Measurements from ENCODE around the gene CCR4.
"Not testable (repeated sequence)": the region's sequence is repeated elsewhere in the genome, so short reads cannot be mapped to it uniquely, and the experiment has no call there.

Gene CCR4

DNA sequence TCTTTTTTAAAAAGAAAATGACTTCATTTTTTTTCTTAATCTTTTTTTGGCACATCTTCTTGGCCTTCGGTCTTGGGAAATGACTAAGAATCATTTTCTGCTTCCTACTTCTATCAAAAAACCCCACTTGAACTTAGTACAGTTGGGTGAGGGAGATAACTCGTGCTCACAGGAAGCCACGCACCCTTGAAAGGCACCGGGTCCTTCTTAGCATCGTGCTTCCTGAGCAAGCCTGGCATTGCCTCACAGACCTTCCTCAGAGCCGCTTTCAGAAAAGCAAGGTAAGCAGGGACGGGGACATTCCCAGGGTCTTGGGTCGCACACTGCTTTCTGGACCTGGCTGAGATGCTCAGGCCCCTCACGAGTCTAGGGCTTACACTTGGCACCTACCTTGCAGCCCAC is at the start of gene CCR4:
TSS of gene CCR4 (plus strand) at position 235 of the 402 bp plus-strand sequence. CDS start 1,779 bp downstream, outside the sequence.
- peaks cover 53% of the 10 kb centered on the region for H3K4me1 Mint-ChIP-seq (ENCODE audit: low read depth)
- H3K36me3 Mint-ChIP-seq (ENCODE audit: low read depth): peaks cover 23% of the 10 kb centered on the region
- H3K9me3 Mint-ChIP-seq: no peaks in the 10 kb centered on the region
- no peaks in the 10 kb centered on the region for H3K27me3 Mint-ChIP-seq (ENCODE audit: low read depth)
- peak within 1 kb of the TSS; percentile 80 for H3K4me3 Mint-ChIP-seq
- peak within 1 kb of the TSS; percentile 84 for H3K27ac Mint-ChIP-seq

DNA sequence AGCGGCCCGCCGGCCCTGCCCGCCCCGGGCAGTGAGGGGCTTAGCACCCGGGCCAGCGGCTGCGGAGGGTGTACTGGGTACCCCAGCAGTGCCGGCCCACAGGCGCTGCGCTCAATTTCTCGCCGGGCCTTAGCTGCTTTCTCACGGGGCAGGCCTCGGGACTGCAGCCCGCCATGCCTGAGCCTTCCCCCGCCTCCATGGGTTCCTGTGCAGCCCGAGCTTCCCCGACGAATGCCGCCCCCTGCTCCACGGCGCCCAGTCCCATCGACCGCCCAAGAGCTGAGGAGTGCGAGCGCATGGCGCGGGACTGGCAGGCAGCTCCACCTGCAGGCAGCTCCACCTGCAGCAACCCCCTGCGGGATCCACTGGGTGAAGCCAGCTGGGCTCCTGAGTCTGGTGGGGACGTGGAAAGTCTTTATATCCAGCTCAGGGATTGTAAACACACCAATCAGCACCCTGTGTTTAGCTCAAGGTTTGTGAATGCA is 48.5 kb upstream of the CCR4 start:
- H3K27me3 Mint-ChIP-seq (ENCODE audit: low read depth): peaks cover 24% of the 10 kb centered on the region
- not testable (repeated sequence) for H3K36me3 Mint-ChIP-seq (ENCODE audit: low read depth); H3K27ac Mint-ChIP-seq; H3K4me1 Mint-ChIP-seq (ENCODE audit: low read depth); H3K9me3 Mint-ChIP-seq
- peak overlapping the region; percentile 66 for H3K4me3 Mint-ChIP-seq

DNA sequence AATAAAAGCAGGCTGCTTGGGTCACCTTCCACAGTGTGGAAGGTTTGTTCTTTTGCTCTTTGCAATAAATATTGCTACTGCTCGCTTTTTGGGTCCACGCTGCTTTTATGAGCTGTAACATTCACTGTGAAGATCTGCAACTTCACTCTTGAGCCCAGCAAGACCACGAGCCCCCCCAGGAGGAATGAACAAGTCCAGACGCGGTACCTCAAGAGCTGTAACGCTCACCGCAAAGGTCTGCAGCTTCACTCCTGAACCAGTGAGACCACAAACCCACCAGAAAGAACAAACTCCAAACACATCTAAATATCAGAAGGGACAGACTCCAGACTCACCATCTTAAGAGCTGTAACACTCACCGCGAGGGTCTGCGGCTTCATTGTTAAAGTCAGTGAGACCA is 47.5 kb upstream of the CCR4 start:
- no peak overlapping the region for H3K27ac Mint-ChIP-seq
- peaks cover 16% of the 10 kb centered on the region for H3K27me3 Mint-ChIP-seq (ENCODE audit: low read depth)
- no peaks in the 10 kb centered on the region for H3K36me3 Mint-ChIP-seq (ENCODE audit: low read depth)
- H3K4me3 Mint-ChIP-seq: no peak overlapping the region
- peaks cover 1% of the 10 kb centered on the region for H3K4me1 Mint-ChIP-seq (ENCODE audit: low read depth)
- H3K9me3 Mint-ChIP-seq: no peaks in the 10 kb centered on the region

DNA sequence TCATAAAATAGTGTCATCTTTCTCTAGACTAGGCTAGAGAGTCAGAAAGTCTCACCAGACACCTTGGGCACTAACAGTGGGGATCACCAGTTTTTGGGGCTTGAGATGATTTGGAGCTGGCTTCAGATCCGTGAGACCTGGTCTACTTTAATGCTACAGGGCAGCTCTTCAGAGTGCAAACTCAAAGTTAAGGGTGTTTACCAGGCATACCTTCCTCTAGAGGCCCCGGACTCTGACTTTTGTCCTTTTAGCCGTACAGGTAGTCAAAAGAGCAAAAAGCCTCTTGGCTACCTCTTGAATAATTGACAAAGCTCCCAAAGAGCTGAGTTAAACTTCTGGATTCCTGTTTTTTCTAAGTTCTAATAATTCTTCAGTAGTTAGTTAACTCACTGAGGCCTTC is 41.4 kb upstream of the CCR4 start:
- Mint-ChIP-seq H3K4me3 (no peak overlapping the region), H3K4me1 (ENCODE audit: low read depth) (peaks cover 4% of the 10 kb centered on the region), H3K27me3 (ENCODE audit: low read depth) (no peaks in the 10 kb centered on the region), H3K36me3 (ENCODE audit: low read depth) (no peaks in the 10 kb centered on the region), H3K27ac (no peak overlapping the region), H3K9me3 (no peaks in the 10 kb centered on the region)

DNA sequence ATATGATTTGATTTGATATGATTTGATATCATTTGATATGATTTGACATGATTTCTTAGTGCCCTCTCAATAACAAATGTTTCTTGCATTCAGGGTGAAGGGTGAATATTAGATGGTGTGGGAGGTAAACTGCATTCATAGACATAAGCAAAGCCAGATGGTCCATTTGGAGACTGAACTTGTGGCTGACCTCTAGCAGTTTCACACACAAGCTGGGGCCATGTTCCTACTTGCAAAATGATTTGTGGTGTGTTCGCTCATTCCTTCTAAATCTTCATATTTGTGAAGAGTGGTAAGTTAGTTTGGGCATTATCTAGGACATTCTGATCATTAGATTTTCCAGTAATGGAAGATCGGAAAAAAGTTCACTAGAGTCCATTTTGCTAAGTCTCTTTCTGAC is 40.5 kb upstream of the CCR4 start:
- H3K4me1 Mint-ChIP-seq (ENCODE audit: low read depth): peaks cover 4% of the 10 kb centered on the region
- no peaks in the 10 kb centered on the region for H3K9me3 Mint-ChIP-seq
- no peak overlapping the region for H3K27ac Mint-ChIP-seq
- no peaks in the 10 kb centered on the region for H3K27me3 Mint-ChIP-seq (ENCODE audit: low read depth)
- no peaks in the 10 kb centered on the region for H3K36me3 Mint-ChIP-seq (ENCODE audit: low read depth)
- no peak overlapping the region for H3K4me3 Mint-ChIP-seq

DNA sequence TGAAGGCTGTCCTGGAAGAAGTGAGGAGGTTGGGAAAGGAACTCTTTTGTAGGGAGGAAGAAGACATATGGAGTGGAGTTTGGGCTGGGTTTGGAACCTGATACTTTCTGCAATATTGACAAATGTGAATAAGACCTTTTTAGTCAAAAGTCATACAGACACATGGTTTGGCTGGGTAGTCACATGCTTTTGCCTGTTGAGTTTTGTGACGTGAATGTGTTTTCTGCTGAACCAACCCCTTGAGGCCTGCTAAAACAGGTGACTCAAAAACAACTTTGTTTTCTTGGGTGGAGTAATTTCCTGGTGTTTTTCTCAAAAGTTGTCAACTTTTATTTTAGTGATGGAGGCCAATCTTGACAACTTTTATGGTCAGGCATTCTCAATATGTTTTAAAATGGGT is 39.4 kb upstream of the CCR4 start:
- peaks cover 5% of the 10 kb centered on the region for H3K9me3 Mint-ChIP-seq
- no peaks in the 10 kb centered on the region for H3K36me3 Mint-ChIP-seq (ENCODE audit: low read depth)
- no peaks in the 10 kb centered on the region for H3K27me3 Mint-ChIP-seq (ENCODE audit: low read depth)
- peak overlapping the region; percentile 52 for H3K27ac Mint-ChIP-seq
- H3K4me1 Mint-ChIP-seq (ENCODE audit: low read depth): peaks cover 4% of the 10 kb centered on the region
- no peak overlapping the region for H3K4me3 Mint-ChIP-seq

DNA sequence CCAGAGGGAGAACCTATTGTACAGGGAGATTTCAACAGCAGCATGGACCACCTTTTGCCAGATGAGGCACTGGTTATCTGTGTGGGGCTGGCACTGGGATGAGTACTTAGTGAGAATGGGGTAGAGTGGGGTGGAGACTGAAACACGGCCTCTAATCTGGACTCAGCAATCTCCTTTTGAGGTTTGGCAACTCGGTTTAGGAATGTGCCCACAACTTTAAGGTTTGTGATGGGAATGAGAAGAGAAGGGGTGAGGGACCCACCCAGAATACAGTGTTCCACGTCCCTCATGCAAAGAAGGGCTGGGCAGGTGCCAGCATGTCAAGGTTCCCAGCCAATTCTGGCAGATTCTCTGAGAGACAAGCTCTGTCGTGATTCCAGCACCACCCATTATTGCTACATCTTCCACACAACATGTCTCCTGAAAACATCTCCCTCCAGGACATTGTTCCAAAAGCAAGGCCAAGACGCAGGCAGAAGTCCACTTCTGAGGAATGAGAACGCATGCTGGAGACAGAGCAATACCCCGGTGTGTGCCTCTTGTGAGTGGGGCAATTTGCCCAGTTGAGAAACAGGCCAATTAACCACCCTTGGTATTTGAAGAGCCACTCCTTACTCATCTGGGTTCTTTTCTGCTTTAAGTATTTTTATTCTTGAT is 37.5 kb upstream of the CCR4 start:
- Mint-ChIP-seq H3K4me1 (ENCODE audit: low read depth) (peaks cover 4% of the 10 kb centered on the region), H3K9me3 (peaks cover 15% of the 10 kb centered on the region), H3K4me3 (no peak overlapping the region), H3K36me3 (ENCODE audit: low read depth) (no peaks in the 10 kb centered on the region), H3K27ac (no peak overlapping the region), H3K27me3 (ENCODE audit: low read depth) (no peaks in the 10 kb centered on the region)

DNA sequence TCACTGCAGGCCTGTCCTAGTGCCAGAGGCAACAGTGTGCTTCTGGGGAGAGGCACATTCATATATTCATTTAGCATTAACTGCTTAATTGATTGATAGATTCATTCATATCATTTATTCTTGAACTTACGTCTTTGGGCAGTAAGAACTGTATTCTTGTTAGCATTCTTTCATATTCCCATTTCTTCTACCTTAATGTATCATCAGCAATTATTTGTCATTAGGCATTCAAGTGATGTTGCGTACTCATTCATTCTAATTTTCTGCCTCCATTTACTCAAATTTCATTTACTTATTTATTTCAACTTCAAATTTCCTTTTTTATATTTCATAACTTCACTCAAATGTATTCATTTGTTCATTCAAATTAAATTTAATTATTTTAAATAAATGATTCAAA is 31.5 kb upstream of the CCR4 start:
- Mint-ChIP-seq H3K27ac (no peak overlapping the region), H3K9me3 (peaks cover 15% of the 10 kb centered on the region), H3K36me3 (ENCODE audit: low read depth) (no peaks in the 10 kb centered on the region)

DNA sequence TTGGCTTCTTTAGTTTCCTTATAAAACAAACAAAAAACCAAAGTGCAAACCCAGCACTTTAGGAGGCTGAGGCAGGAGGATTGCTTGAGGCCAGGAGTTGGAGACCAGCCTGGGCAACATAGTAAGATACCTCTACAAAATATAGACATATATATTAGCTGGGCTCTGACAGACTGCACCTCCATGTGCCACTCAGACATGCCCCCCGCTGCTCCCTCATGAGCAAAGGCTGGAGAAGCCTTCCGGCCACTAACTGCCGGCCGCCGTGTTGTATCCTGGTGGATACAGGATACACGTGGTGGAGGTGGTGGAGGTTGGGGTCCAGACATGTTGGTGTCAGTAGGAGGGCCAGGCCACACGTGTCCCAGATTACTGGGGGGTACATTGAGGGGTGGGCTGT is 29.4 kb upstream of the CCR4 start:
- H3K27ac Mint-ChIP-seq: no peak overlapping the region
- H3K4me3 Mint-ChIP-seq: no peak overlapping the region
- peaks cover 10% of the 10 kb centered on the region for H3K27me3 Mint-ChIP-seq (ENCODE audit: low read depth)
- peaks cover 10% of the 10 kb centered on the region for H3K9me3 Mint-ChIP-seq
- H3K4me1 Mint-ChIP-seq (ENCODE audit: low read depth): no peaks in the 10 kb centered on the region
- no peaks in the 10 kb centered on the region for H3K36me3 Mint-ChIP-seq (ENCODE audit: low read depth)

More for the DNA sequence above, 31.5 kb upstream of the CCR4 start:
- H3K4me1 Mint-ChIP-seq (ENCODE audit: low read depth): no peaks in the 10 kb centered on the region
- peaks cover 4% of the 10 kb centered on the region for H3K27me3 Mint-ChIP-seq (ENCODE audit: low read depth)
- H3K4me3 Mint-ChIP-seq: no peak overlapping the region

DNA sequence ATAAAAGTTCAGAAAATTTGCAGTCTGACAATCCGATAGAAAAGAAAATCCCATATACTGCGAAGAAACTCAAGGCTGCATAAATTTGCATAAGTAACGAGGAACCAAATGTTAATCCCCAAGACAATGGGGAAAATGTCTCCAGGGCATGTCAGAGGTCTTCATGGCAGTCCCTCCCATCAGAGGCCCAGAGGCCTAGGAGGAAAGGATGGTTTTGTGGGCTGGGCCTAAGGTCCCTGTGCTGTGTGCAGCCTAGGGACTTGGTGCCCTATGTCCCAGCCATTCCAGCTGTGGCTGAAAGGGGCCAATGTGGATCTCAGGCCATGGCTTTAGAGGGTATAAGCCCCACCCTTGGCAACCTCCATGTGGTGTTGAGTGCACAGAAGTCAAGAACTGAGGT is 21.3 kb upstream of the CCR4 start:
- no peak overlapping the region for H3K4me3 Mint-ChIP-seq
- no peaks in the 10 kb centered on the region for H3K36me3 Mint-ChIP-seq (ENCODE audit: low read depth)
- no peaks in the 10 kb centered on the region for H3K9me3 Mint-ChIP-seq
- H3K27ac Mint-ChIP-seq: no peak overlapping the region
- H3K27me3 Mint-ChIP-seq (ENCODE audit: low read depth): peaks cover 15% of the 10 kb centered on the region
- H3K4me1 Mint-ChIP-seq (ENCODE audit: low read depth): no peaks in the 10 kb centered on the region

DNA sequence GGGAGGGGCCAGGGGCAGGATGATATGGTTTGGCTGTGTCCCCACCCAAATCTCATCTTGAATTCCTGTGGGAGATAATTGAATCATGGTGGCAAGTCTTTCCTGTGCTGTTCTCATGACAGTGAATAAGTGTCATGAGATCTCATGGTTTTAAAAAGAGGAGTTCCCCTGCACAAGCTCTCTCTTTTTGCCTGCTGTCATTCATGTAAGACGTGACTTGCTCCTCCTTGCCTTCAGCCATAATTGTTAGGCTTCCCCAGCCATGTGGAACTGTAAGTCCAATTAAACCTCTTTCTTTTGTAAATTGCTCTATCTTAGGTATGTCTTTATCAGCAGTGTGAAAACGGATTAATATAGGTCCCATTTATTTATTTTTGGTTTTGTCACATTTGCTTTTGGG is 20.2 kb upstream of the CCR4 start:
- H3K4me3 Mint-ChIP-seq; H3K27ac Mint-ChIP-seq; H3K9me3 Mint-ChIP-seq; H3K36me3 Mint-ChIP-seq (ENCODE audit: low read depth); H3K4me1 Mint-ChIP-seq (ENCODE audit: low read depth): not testable (repeated sequence)
- peaks cover 16% of the 10 kb centered on the region for H3K27me3 Mint-ChIP-seq (ENCODE audit: low read depth)

DNA sequence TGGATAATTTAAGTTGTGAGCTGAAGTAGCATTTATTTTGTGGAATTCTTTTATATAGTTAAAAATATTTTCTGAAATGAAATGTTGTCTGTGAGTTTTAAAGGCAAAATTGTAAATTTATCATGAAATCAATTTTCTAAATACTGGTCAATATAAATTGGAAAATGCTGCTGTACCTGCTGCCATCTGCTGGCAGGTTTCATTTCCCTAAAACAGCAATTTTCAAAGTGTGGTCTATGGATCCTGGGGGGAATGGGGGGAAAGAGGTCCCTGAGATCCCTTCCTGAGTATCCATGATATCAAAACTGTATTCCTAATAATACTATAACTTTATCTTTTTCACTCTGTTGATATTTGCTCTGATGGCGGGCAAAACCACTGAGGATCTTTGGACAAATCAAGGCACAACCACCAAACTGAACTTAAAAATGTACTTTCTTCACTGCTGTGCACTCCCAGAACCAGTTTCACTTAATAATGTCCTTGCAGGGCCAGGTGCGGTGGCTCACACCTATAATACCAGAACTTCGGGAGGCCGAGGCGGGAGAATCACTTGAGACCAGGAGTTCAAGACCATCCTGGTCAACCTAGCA is 17.2 kb upstream of the CCR4 start:
- Mint-ChIP-seq H3K27me3 (ENCODE audit: low read depth) (peaks cover 10% of the 10 kb centered on the region), H3K9me3 (no peaks in the 10 kb centered on the region), H3K27ac (no peak overlapping the region), H3K4me3 (no peak overlapping the region), H3K36me3 (ENCODE audit: low read depth) (no peaks in the 10 kb centered on the region), H3K4me1 (ENCODE audit: low read depth) (no peaks in the 10 kb centered on the region)

DNA sequence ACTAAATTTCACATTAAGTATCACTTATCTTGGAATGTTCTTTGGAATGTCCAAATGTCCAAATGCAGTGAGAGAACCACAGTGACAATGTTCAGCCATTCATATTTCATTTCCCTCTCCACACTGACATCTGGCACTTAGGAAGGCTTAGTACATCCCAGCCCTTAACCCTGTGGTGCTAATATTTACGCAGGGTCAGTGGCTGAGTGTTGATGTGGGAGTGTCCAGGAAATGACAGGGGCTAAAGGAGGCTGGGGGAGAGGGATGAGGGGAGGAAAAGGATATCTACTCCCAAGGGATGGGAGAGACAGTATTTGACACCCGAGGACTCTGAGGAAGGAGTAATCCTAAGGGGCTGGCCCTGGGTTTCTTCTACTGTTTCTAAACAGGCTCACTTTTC is 14.1 kb upstream of the CCR4 start:
- no peak overlapping the region for H3K4me3 Mint-ChIP-seq
- no peak overlapping the region for H3K27ac Mint-ChIP-seq
- no peaks in the 10 kb centered on the region for H3K4me1 Mint-ChIP-seq (ENCODE audit: low read depth)
- no peaks in the 10 kb centered on the region for H3K36me3 Mint-ChIP-seq (ENCODE audit: low read depth)
- no peaks in the 10 kb centered on the region for H3K9me3 Mint-ChIP-seq
- peaks cover 4% of the 10 kb centered on the region for H3K27me3 Mint-ChIP-seq (ENCODE audit: low read depth)

DNA sequence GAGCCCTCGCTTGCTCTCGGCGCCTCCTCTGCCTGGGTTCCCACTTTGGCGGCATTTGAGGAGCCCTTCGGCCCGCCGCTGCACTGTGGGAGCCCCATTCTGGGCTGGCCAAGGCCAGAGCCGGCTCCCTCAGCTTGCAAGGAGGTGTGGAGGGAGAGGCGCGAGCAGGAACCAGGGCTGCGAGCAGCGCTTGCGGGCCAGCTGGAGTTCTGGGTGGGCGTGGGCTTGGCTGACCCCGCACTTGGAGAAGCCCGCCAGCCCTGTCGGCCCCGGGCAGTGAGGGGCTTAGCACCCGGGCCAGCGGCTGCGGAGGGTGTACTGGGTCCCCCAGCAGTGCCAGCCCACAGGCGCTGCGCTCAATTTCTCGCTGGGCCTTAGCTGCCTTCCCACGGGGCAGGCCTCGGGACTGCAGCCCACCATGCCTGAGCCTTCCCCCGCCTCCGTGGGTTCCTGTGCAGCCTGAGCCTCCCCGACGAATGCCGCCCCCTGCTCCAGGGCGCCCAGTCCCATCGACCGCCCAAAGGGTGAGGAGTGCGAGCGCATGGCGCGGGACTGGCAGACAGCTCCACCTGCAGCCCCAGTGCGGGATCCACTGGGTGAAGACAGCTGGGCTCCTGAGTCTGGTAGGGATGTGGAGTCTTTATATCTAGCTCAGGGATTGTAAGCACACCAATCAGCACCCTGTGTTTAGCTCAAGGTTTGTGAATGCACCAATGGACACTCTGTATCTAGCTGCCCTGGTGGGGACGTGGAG is 11.7 kb upstream of the CCR4 start:
- not testable (repeated sequence) for H3K9me3 Mint-ChIP-seq; H3K4me1 Mint-ChIP-seq (ENCODE audit: low read depth); H3K36me3 Mint-ChIP-seq (ENCODE audit: low read depth); H3K27ac Mint-ChIP-seq; H3K4me3 Mint-ChIP-seq; H3K27me3 Mint-ChIP-seq (ENCODE audit: low read depth)

DNA sequence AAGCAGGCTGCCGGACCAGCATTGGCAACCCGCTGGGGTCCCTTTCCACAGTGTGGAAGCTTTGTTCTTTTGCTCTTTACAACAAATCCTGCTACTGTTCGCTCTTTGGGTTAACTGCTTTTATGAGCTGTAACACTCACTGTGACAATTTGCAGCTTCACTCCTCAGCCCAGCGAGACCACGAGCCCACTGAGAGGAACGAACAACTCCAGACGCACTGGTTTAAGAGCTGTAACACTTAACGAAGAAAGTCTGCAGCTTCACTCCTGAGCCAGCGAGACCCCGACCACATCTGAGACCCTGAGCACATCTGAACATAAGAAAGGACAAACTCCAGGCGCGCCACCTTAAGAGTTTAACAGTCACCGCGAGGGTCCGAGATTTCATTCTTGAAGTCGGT is 10.7 kb upstream of the CCR4 start:
- H3K4me3 Mint-ChIP-seq: no peak overlapping the region
- no peaks in the 10 kb centered on the region for H3K4me1 Mint-ChIP-seq (ENCODE audit: low read depth)
- peaks cover 2% of the 10 kb centered on the region for H3K27me3 Mint-ChIP-seq (ENCODE audit: low read depth)
- no peaks in the 10 kb centered on the region for H3K9me3 Mint-ChIP-seq
- no peak overlapping the region for H3K27ac Mint-ChIP-seq
- no peaks in the 10 kb centered on the region for H3K36me3 Mint-ChIP-seq (ENCODE audit: low read depth)
